Measurements from ENCODE around the gene LEO1. TPM values are rescaled to one million over a fixed set of nuclear protein-coding genes. Genes with fewer than 3 reads are reported as not detected.

Gene LEO1
- 21.9 and 41.2 TPM in 2 replicates for total RNA-seq

GRCh38 chr15:51971375-51972133, at the start of gene LEO1:
Gene LEO1 (minus strand): TSS chr15:51971778. CDS start chr15:51971745, 33 bp downstream.
- TF ChIP-seq CTCF (IDR thresholded peaks at IDR 0.05; ENCODE audit: insufficient read depth, low read length, severe bottlenecking), result peak; percentile 47
- Histone ChIP-seq H3K36me3 (ENCODE audit: control insufficient read depth, insufficient read depth, low read length) (no peaks in the 10 kb centered on the region), H3K27me3 (ENCODE audit: control insufficient read depth, insufficient read depth, low read length) (no peaks in the 10 kb centered on the region), H3K4me3 (ENCODE audit: low read depth, low read length) (peak within 1 kb of the TSS; percentile 89)
- peak; percentile 62 for FAIRE-seq
- DNase-seq (ENCODE audit: low read depth), result peak; percentile 93

GRCh38 chr15:52021128-52021671, 49.6 kb upstream of the LEO1 start:
- FAIRE-seq, result no peak
- Histone ChIP-seq H3K27me3 (ENCODE audit: control insufficient read depth, insufficient read depth, low read length) (no peaks in the 10 kb centered on the region), H3K4me3 (ENCODE audit: low read depth, low read length) (peak overlapping the region; percentile 59), H3K36me3 (ENCODE audit: control insufficient read depth, insufficient read depth, low read length) (peaks cover 3% of the 10 kb centered on the region)
- no peak for TF ChIP-seq CTCF (IDR thresholded peaks at IDR 0.05; ENCODE audit: insufficient read depth, low read length, severe bottlenecking)
- peak; percentile 94 for DNase-seq (ENCODE audit: low read depth)

GRCh38 chr15:52020221-52021085, 48.9 kb upstream of the LEO1 start:
- TF ChIP-seq CTCF (IDR thresholded peaks at IDR 0.05; ENCODE audit: insufficient read depth, low read length, severe bottlenecking), result no peak
- Histone ChIP-seq H3K36me3 (ENCODE audit: control insufficient read depth, insufficient read depth, low read length) (peaks cover 3% of the 10 kb centered on the region), H3K27me3 (ENCODE audit: control insufficient read depth, insufficient read depth, low read length) (no peaks in the 10 kb centered on the region), H3K4me3 (ENCODE audit: low read depth, low read length) (peak overlapping the region; percentile 59)
- FAIRE-seq (no peak), DNase-seq (ENCODE audit: low read depth) (peak; percentile 48)

DNA sequence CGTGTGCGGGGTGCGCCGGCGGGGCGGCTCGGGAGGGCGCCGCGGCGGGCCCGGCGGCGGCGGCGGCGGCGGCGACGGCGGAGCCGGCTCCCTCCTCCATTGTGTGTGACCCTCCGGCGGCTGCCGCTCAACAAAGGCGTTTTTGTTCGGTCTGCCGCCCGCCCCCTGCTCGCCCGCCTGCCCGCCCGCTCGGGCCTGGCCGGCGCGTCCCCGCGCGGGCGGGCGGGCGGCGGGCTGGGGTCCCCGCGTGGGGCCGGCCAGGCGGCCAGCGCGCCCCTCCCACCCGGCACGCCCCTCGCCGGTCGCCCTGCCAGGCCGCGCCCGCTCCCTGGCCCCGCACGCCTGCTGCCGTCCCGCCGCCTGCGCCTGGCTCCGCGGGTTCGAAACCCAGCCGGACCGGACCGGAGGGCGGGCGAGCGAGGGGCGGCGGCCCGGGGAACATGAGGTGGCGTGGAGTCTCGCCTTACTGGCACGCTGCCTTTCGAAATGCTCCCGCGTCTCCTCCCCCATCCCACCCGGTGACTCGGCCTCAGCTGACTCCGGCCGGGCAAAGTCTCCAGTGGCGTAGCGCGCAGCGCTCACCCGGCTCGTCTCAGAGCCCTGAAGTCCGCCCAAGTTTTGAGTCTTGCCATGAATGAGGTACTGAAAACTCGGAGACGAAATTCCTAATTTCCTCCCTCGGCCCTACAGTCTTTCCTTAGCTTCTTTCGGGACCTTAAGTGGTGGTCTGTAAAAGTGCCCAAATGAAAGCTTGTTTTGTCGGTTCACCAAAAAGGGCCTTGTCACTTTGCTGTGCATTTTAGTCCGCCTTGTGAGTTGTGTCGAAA, 48.0 kb upstream of the LEO1 start:
- no peak for TF ChIP-seq CTCF (IDR thresholded peaks at IDR 0.05; ENCODE audit: insufficient read depth, low read length, severe bottlenecking)
- Histone ChIP-seq H3K4me3 (ENCODE audit: low read depth, low read length) (peak overlapping the region; percentile 59), H3K36me3 (ENCODE audit: control insufficient read depth, insufficient read depth, low read length) (peaks cover 3% of the 10 kb centered on the region), H3K27me3 (ENCODE audit: control insufficient read depth, insufficient read depth, low read length) (no peaks in the 10 kb centered on the region)
- peak; percentile 76 for DNase-seq (ENCODE audit: low read depth)
- FAIRE-seq, result no peak

DNA sequence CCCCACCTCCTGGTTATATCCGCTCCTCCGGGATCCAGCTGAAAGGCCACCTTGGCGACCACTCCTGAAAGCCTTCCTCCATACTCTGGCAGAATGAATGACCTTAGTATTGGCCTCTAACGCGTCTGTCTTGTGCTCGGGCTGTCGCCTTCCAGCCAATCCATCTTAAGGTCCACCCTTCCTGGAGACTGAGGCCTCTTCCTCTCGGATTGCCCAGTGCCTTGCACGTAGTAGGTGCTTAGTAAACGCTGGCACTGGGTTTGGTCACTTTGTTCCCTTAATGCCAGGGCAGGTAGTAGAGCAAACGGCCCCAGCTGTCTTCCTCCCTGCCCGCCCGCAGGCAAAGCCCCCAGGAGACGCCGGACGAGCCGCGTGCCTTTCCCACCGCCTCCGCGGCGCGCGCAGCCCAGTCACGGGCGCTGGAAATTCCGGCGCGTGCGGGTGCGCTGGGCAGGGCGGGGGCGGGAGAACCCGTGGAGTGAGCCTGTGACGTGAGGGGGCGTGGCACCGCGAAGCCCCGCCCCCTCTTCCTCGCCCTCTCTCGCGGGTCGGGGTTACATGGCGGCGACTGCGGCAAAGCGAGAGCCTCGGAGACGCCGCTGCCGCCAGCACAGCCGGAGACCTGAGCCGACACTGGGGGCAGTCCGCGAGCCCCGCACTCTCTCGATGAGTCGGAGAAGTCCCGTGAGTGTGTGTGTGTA, 47.3 kb upstream of the LEO1 start, which contains the start of gene MAPK6:
MAPK6 (plus strand) TSS at position 527 of the 701 bp plus-strand sequence. CDS start 27,242 bp downstream, outside the sequence.
- TF ChIP-seq CTCF (IDR thresholded peaks at IDR 0.05; ENCODE audit: insufficient read depth, low read length, severe bottlenecking), result no peak
- Histone ChIP-seq H3K4me3 (ENCODE audit: low read depth, low read length) (peak within 1 kb of the TSS; percentile 59), H3K36me3 (ENCODE audit: control insufficient read depth, insufficient read depth, low read length) (no peaks in the 10 kb centered on the region), H3K27me3 (ENCODE audit: control insufficient read depth, insufficient read depth, low read length) (no peaks in the 10 kb centered on the region)
- FAIRE-seq, result no peak
- DNase-seq (ENCODE audit: low read depth), result peak; percentile 80
